Kidney (tissue), 14 donors: ENCODE data around the gene RGS13. TPM values are rescaled to one million over a fixed set of nuclear protein-coding genes. Genes with fewer than 3 reads are reported as not detected.

Experiments
- DNase-seq, 5 donors: peaks; one replicate each; pipeline ENCODE4 v3.0.0-alpha.2; 2013 to 2020
- FAIRE-seq: peaks from 2 replicates; lab custom pipeline; 2012; peaks lifted over from hg19 to GRCh38; lab: Jason Lieb, UNC
- H3K27ac ChIP-seq, 2 donors: one replicate each; pipeline ENCODE4 v1.7.0; 2013; ENCODE audit warnings: low read depth in 2 of 2, low read length in 2 of 2, inconsistent platforms in 1 of 2
- H3K27me3 ChIP-seq: one replicate; pipeline ENCODE4 v1.7.1; 2013; ENCODE audit warnings: low read length, inconsistent platforms; ENCODE audit not compliant: control insufficient read depth, insufficient read depth
- H3K36me3 ChIP-seq, 3 donors: one replicate each; pipeline versions ENCODE4 v1.7.0 to v1.7.1; 2013; ENCODE audit warnings: low read length in 3 of 3, control low read depth in 1 of 3, inconsistent platforms in 1 of 3; ENCODE audit not compliant: insufficient read depth in 3 of 3, control insufficient read depth in 2 of 3
- H3K4me1 ChIP-seq, 3 donors: one replicate each; pipeline versions ENCODE4 v1.7.0 to v1.7.1; 2013; ENCODE audit warnings: low read length in 3 of 3, inconsistent platforms in 1 of 3, low read depth in 1 of 3; ENCODE audit not compliant: control insufficient read depth in 2 of 3, insufficient read depth in 2 of 3
- H3K4me3 ChIP-seq, 3 donors: one replicate each; pipeline versions ENCODE4 v1.7.0 to v1.8.1; 2013; ENCODE audit warnings: low read length in 3 of 3, control low read depth in 1 of 3, inconsistent platforms in 1 of 3
- H3K9ac ChIP-seq, 3 donors: one replicate each; pipeline versions ENCODE4 v1.7.0 to v1.7.1; 2013; ENCODE audit warnings: low read length in 3 of 3, control low read depth in 1 of 3, inconsistent platforms in 1 of 3
- H3K9me3 ChIP-seq, 3 donors: one replicate each; pipeline versions ENCODE4 v1.7.0 to v1.7.1; 2013; ENCODE audit warnings: low read length in 3 of 3, control low read depth in 1 of 3, inconsistent platforms in 1 of 3; ENCODE audit not compliant: control insufficient read depth in 2 of 3, insufficient read depth in 1 of 3
- CTCF ChIP-seq: IDR thresholded peaks from 3 replicates; pipeline ENCODE4 v1.5.1; 2012; ENCODE audit warnings: mild to moderate bottlenecking, moderate library complexity, borderline replicate concordance; ENCODE audit not compliant: insufficient read depth; ENCODE audit errors: extremely low read depth
- intact Hi-C: fragments of 100-400 bp; cut with DNase I; formaldehyde crosslinking; loops from one replicate; pipeline ENCODE4 v1.11.1; 2022
- polyA plus RNA-seq: library from polyadenylated mRNA; stranded (reverse); fragments of 350-450 nt; fragmentation: Illumina TruSeq; extraction: RNeasy Lipid Tissue Mini Kit (QIAGEN cat#74804); gene quantifications from one replicate; pipeline ENCODE4 v1.2.3, GENCODE V29; 2014; ENCODE audit warnings: low read depth, low replicate concordance; ENCODE audit not compliant: insufficient read depth
- total RNA-seq: library from RNA; stranded (reverse); fragmentation: NEBNext Ultra II Directional; extraction: Animal tissue kit (Norgen Biotek cat#: 25700); gene quantifications from one replicate; pipeline ENCODE4 v1.2.1, GENCODE V29; 2021
- donor health status: control.
- donor health status: control.
- donor health status: control.
- donor health status: control.
- donor health status: control.
- donor health status: DM: yes; HTN: yes; CAD: no.
- donor health status: Normal renal cell carcinoma (clear cell type).

The RGS13 gene
- total and polyA plus RNA-seq, 2 donors from 2014 or later, result 2.1 TPM; not detected in 1

DNA sequence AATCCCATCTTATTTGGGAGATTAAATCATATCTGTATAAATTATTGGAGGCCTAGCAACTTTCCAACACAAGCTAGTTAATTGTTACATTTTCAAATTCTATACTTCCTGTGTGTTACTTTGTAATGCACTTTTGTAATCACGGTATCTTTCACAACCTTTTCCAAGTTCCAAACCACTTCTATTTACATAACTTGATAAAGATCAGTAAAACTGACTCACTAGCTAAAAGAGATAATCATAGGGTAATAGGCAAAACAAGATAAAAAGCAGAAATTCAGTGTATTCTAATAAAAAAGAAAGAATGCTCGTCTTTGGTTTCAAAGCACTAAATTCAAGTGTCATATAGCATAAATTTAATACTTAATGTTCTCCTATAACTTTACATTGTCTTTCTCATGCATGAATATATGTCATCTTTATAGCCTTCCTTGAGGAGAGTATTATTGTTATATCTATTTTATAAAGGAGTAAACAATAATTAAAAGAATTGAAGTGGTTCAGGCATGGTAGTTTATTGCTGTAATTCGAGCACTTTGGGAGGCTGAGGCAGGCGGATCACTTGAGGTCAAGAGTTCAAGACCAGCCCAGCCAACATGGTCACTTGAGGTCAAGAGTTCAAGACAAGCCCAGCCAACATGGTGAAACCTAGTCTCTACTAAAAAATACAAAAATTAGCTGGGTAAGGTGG lies 66.4 kb downstream of the RGS13 start:
- no peak for DNase-seq
- FAIRE-seq, result no peak
- intact Hi-C loops, result no loop called here
- TF ChIP-seq CTCF, result no peak
- no peaks in the 10 kb centered on the region for H3K27me3 ChIP-seq
- H3K4me1 ChIP-seq, result peaks cover 0 to 11% (median 0%) of the 10 kb centered on the region in 3 donors
- H3K27ac ChIP-seq, result no peak overlapping the region
- H3K36me3 ChIP-seq, result no peaks in the 10 kb centered on the region
- H3K9ac ChIP-seq, result no peak overlapping the region
- H3K9me3 ChIP-seq, result no peaks in the 10 kb centered on the region
- no peak overlapping the region for H3K4me3 ChIP-seq

GRCh38 chr1:192703283-192704206 lies 67.6 kb downstream of the RGS13 start:
- intact Hi-C loops, result no loop called here
- Histone ChIP-seq H3K9me3 (no peaks in the 10 kb centered on the region), H3K9ac (no peak overlapping the region), H3K27me3 (no peaks in the 10 kb centered on the region), H3K27ac (no peak overlapping the region), H3K36me3 (no peaks in the 10 kb centered on the region), H3K4me1 (peaks cover 0 to 11% (median 0%) of the 10 kb centered on the region in 3 donors), H3K4me3 (no peak overlapping the region)
- no peak for TF ChIP-seq CTCF
- DNase-seq (no peak), FAIRE-seq (no peak)

DNA sequence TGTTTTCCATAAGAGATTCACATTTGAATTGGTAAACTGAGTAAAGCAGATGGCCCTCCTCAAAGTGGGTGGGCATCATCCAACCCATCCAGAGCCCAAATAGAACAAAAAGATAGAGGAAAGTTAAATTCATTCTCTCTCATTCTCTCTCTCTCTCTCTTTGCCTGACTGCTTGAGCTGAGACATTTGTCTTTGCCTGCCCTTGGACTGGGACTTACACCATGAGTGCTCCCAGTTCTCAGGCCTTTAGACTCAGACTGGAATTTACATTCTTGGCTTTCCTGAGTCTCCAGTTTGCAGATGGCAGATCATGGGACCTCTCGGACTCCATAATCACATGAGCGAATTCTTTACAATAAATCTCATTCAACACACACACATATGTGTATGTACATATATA lies 69.6 kb downstream of the RGS13 start:
- H3K9ac ChIP-seq, result no peak overlapping the region
- H3K9me3 ChIP-seq, result no peaks in the 10 kb centered on the region
- H3K27ac ChIP-seq, result no peak overlapping the region
- no peak for TF ChIP-seq CTCF
- H3K4me3 ChIP-seq, result no peak overlapping the region
- peaks cover 0 to 10% (median 0%) of the 10 kb centered on the region in 3 donors for H3K4me1 ChIP-seq
- FAIRE-seq (no peak), DNase-seq (no peak)
- intact Hi-C loops, result no loop called here
- no peaks in the 10 kb centered on the region for H3K27me3 ChIP-seq
- no peaks in the 10 kb centered on the region for H3K36me3 ChIP-seq
